Transverse colon (tissue), 4 donors: ENCODE data around the gene NEXN.

ENCODE experiments used
- EP300 ChIP-seq: sonication (generic); formaldehyde crosslinking; IDR thresholded peaks from one replicate; pipeline ENCODE4 v1.6.1; 2017; ENCODE audit warnings: antibody characterized with exemption, low read depth
- POLR2A ChIP-seq: fragments of 450-650 bp; IDR thresholded peaks from one replicate; pipeline ENCODE4 v1.6.1; 2016; ENCODE audit warnings: antibody characterized with exemption, mild to moderate bottlenecking, moderate library complexity
- POLR2AphosphoS5 ChIP-seq, 3 donors: sonication (generic); formaldehyde crosslinking; IDR thresholded peaks; one replicate each; pipeline ENCODE4 v1.6.1; 2016; ENCODE audit warnings: antibody characterized with exemption in 3 of 3
- TF ChIP-seq, protein P1 (sequence below), 5 experiments: fragments of 200-600 bp in 3 of 5; fragments of 450-650 bp in 2 of 5; sonication (generic) in 3 of 5; IDR thresholded peaks; 1 replicate in 2 of 5; 2 replicates in 3 of 5; pipeline ENCODE4 v1.5.1; 2016 to 2017; ENCODE audit warnings: antibody characterized with exemption in 5 of 5, inconsistent platforms in 3 of 5, mild to moderate bottlenecking in 2 of 5, moderate library complexity in 1 of 5

DNA sequence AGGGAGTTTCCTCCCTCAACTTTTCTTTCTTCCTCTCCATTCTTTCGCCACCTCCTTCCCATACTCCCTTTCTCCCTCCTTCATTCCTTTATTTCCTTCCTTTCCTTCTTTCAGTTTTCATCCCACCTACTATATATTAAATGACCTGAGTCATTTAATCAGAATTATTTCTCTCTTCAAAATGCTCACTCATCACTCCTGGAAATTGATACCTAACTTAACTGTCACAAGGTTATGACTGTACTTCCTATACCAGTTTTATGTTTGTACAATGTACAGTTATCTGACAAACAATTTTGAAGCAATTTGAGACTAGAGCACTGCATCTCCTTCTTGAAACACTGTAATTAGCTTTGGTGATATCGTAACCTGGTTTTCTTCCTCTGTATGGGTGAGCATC, 41.4 kb downstream of the NEXN start:
- TF ChIP-seq POLR2AphosphoS5 (IDR thresholded peaks at IDR 0.05) (no peak), EP300 (no peak), POLR2A (no peak)
- TF ChIP-seq, protein P1, sequence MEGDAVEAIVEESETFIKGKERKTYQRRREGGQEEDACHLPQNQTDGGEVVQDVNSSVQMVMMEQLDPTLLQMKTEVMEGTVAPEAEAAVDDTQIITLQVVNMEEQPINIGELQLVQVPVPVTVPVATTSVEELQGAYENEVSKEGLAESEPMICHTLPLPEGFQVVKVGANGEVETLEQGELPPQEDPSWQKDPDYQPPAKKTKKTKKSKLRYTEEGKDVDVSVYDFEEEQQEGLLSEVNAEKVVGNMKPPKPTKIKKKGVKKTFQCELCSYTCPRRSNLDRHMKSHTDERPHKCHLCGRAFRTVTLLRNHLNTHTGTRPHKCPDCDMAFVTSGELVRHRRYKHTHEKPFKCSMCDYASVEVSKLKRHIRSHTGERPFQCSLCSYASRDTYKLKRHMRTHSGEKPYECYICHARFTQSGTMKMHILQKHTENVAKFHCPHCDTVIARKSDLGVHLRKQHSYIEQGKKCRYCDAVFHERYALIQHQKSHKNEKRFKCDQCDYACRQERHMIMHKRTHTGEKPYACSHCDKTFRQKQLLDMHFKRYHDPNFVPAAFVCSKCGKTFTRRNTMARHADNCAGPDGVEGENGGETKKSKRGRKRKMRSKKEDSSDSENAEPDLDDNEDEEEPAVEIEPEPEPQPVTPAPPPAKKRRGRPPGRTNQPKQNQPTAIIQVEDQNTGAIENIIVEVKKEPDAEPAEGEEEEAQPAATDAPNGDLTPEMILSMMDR (IDR thresholded peaks at IDR 0.05): no peak
